Fibroblast of the aortic adventitia (primary cell): ENCODE results near the gene SLC26A8. TPM values are rescaled to one million over a fixed set of nuclear protein-coding genes. Genes with fewer than 3 reads are reported as not detected.

Experiments used
- DNase-seq: peaks from one replicate; pipeline ENCODE4 v3.0.0-alpha.2; 2010; ENCODE audit warnings: low read depth
- H3K4me3 ChIP-seq: 2 replicates; pipeline ENCODE4 v1.5.1; 2011; ENCODE audit warnings: low read depth, mild to moderate bottlenecking, control low read depth, low read length, moderate library complexity
- total RNA-seq: library from RNA; depleted of rRNA; stranded (reverse); fragments of >200 nt; gene quantifications from 2 replicates; pipeline ENCODE4 v1.2.3, GENCODE V29; 2012; ENCODE audit warnings: low replicate concordance
- TF ChIP-seq, protein P1 (sequence below): IDR thresholded peaks from 2 replicates; pipeline ENCODE4 v1.5.1; 2011; ENCODE audit warnings: mild to moderate bottlenecking, low read length, control low read depth, inconsistent platforms; ENCODE audit not compliant: insufficient read depth

SLC26A8 gene
- total RNA-seq, 1 donor, result 0.18 TPM

DNA sequence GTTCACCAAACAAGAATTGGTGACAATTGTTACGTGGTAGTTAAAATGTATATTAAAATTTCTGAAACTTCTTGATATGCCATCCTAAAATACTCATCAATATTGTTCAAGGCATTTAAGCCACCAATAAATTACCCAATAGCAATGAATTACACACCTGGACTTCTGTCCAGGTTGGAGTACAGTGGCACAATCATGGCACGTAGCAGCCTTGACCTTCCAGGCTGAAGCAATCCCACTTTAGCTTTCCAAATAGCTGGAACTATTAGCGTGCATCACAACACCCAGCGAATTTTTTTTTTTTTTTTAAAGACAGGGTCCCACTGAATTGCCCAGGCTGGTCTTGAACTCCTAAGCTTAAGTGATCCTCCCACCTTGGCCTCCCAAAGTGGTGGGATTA lies 120.8 kb downstream of the SLC26A8 start:
- TF ChIP-seq, protein P1, sequence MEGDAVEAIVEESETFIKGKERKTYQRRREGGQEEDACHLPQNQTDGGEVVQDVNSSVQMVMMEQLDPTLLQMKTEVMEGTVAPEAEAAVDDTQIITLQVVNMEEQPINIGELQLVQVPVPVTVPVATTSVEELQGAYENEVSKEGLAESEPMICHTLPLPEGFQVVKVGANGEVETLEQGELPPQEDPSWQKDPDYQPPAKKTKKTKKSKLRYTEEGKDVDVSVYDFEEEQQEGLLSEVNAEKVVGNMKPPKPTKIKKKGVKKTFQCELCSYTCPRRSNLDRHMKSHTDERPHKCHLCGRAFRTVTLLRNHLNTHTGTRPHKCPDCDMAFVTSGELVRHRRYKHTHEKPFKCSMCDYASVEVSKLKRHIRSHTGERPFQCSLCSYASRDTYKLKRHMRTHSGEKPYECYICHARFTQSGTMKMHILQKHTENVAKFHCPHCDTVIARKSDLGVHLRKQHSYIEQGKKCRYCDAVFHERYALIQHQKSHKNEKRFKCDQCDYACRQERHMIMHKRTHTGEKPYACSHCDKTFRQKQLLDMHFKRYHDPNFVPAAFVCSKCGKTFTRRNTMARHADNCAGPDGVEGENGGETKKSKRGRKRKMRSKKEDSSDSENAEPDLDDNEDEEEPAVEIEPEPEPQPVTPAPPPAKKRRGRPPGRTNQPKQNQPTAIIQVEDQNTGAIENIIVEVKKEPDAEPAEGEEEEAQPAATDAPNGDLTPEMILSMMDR, result no peak
- no peak for DNase-seq
- no peak overlapping the region for H3K4me3 ChIP-seq

DNA sequence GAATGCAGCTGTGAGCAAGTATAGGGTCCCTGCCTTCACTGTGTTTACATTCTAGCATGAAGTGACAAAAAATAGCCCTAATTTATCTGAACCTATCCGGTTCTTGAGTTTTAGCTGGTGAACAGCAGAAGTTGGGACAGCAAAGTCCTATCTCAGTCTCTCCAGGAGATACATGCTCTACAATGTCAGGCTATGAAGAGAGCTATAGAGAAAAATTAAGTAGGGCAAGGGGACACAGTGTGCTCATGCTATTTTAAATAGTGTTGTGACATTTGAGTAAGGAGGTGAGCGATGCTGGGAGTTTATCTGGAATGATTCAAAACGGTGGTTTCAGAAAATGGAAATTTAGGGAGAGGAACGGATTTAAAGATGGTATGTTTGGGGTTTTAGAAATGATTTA lies 124.0 kb downstream of the SLC26A8 start:
- H3K4me3 ChIP-seq, result no peak overlapping the region
- TF ChIP-seq, protein P1, result no peak
- no peak for DNase-seq

DNA sequence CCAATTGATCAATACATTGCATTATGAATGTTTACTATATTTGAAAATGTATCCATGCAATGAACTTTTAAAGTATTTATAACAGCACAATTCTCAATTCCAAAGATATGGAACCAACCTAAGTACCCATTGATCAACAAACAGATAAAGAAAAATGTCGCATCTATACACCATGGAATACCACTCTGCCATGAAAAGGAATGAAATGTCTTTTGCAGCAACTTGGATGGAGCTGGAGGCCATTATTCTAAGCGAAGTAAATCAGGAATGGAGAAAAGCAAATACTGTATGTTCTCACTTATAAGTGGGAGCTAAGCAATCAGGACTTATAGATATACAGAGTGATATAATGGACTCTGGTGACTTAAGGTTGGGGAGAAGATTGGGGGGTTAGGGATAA lies 126.4 kb downstream of the SLC26A8 start:
- TF ChIP-seq, protein P1, result no peak
- H3K4me3 ChIP-seq, result no peak overlapping the region
- DNase-seq, result no peak

DNA sequence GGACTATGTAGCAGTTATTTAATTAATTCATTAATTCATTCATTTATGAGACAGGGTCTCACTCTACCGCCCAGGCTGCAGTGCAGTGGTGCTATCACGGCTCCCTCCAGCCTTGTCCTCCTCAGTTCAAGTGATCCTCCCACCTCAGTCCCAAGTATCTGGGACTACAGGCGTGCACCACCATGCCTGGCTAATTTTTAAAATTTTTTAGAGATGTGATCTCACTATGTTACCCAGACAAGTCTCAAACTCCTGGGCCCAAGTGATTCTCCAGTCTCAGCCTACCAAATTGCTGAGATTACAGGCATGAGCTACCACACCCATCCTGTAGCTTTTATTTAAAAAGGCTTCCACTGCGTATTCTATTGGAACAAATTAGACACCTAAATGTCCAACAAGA lies 127.0 kb downstream of the SLC26A8 start:
- TF ChIP-seq, protein P1, result no peak
- no peak overlapping the region for H3K4me3 ChIP-seq
- DNase-seq, result no peak

DNA sequence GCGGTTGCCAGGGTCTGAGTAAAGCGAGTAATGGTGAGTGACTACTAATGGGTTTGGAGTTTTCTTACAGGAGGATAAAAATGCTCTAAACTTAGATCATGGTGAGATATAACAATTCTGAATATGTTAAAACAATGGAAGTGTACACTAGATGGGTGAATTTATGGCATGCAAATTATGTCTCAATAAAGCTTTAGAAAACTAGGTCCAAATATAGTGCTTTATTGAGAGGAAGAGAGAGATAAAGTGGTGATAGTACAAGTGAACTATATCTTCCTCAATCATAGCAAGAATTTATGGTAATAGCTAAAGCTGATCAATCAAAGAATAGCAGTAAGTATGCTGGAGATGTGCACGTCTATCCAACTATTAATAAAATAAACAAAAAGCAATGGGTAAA lies 127.4 kb downstream of the SLC26A8 start:
- no peak for DNase-seq
- TF ChIP-seq, protein P1, result no peak
- no peak overlapping the region for H3K4me3 ChIP-seq

DNA sequence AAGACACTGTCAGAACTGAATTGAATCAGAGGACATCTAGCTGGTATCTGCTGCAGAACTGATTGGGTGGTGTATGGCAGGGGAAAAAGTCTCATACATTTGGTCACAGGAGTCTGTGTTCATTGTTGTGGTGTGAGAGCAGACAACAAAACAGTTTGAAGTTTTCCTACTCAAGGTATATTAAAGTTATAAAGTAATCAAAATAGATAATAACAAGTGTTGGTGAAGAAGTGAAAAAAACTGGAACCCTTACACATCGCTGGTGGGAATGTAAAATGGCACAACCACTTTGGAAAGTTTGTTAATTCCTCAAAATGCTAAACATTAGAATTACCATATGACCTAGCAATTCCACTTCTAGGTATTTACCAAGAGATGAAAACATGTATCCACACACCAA lies 128.2 kb downstream of the SLC26A8 start:
- no peak for DNase-seq
- H3K4me3 ChIP-seq, result no peak overlapping the region
- TF ChIP-seq, protein P1, result no peak

DNA sequence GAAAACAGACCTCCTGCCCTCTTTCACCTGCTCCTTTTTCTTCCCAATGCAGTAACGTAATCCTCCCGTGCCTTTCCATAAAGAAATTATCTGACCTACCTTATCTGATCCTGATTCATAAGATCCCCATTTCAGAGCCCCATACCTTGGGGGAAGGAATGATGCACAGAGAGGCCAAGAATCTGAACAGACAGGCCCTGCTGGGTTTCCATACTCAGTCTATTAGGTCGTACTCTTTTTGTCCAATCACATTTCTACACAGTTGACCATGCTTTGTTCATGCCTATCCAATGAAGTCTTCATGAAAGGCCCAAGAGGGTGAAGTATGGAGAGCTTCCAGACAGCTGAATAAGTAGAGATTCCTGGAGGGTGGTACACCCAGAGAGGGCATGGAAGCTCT lies 128.9 kb downstream of the SLC26A8 start:
- TF ChIP-seq, protein P1, result no peak
- no peak overlapping the region for H3K4me3 ChIP-seq
- no peak for DNase-seq
